ENCODE data around the gene DGAT2. TPM values are rescaled to one million over a fixed set of nuclear protein-coding genes. Genes with fewer than 3 reads are reported as not detected.

The DGAT2 gene
- total RNA-seq, result 1 to 10 TPM; 2.3 to 3.4 TPM

GRCh38 chr11:75768112-75768908 is at the start of gene DGAT2:
Gene DGAT2, plus strand, starts transcription at chr11:75768778. Its CDS starts 214 bp downstream, at chr11:75768992.
- DNase-seq (ENCODE audit: low spot score) (no peak), ATAC-seq (ENCODE audit: insufficient number of reproducible peaks, low FRiP score, low read depth) (peak; percentile 63)
- Histone ChIP-seq H3K9me3 (no peaks in the 10 kb centered on the region), H3K4me1 (ENCODE audit: control insufficient read depth in 1 of 2, low read depth in 2 of 2) (peaks cover 6 to 22% of the 10 kb centered on the region in 2 donors), H3K36me3 (no peaks in the 10 kb centered on the region), H3K27me3 (replicated peaks; ENCODE audit: insufficient read depth) (no peaks in the 10 kb centered on the region), H3K27ac (peak within 1 kb of the TSS in 1 of 2 donors; percentile 5), H3K4me3 (peak within 1 kb of the TSS; percentile 73)
- TF ChIP-seq CTCF (IDR thresholded peaks at IDR 0.05), result peak; percentile 22

GRCh38 chr11:75719340-75720239 is 49.0 kb upstream of the DGAT2 start:
- no peak for DNase-seq (ENCODE audit: low spot score)
- no peaks in the 10 kb centered on the region for H3K36me3 ChIP-seq
- no peak for TF ChIP-seq CTCF (IDR thresholded peaks at IDR 0.05)
- no peak overlapping the region for H3K27ac ChIP-seq
- no peaks in the 10 kb centered on the region for H3K27me3 ChIP-seq (replicated peaks; ENCODE audit: insufficient read depth)
- H3K4me3 ChIP-seq, result no peak overlapping the region
- peaks cover 4 to 31% of the 10 kb centered on the region in 2 donors for H3K4me1 ChIP-seq (ENCODE audit: control insufficient read depth in 1 of 2, low read depth in 2 of 2)
- no peak for ATAC-seq (ENCODE audit: insufficient number of reproducible peaks, low FRiP score, low read depth)
- H3K9me3 ChIP-seq, result no peaks in the 10 kb centered on the region

GRCh38 chr11:75720639-75721038 is 47.9 kb upstream of the DGAT2 start:
- DNase-seq (ENCODE audit: low spot score), result no peak
- H3K36me3 ChIP-seq, result no peaks in the 10 kb centered on the region
- no peaks in the 10 kb centered on the region for H3K27me3 ChIP-seq (replicated peaks; ENCODE audit: insufficient read depth)
- TF ChIP-seq CTCF (IDR thresholded peaks at IDR 0.05), result no peak
- H3K4me1 ChIP-seq (ENCODE audit: control insufficient read depth in 1 of 2, low read depth in 2 of 2), result peaks cover 4 to 31% of the 10 kb centered on the region in 2 donors
- no peak for ATAC-seq (ENCODE audit: insufficient number of reproducible peaks, low FRiP score, low read depth)
- no peak overlapping the region for H3K4me3 ChIP-seq
- H3K9me3 ChIP-seq, result no peaks in the 10 kb centered on the region
- no peak overlapping the region for H3K27ac ChIP-seq

- DNase-seq (ENCODE audit: low spot score) (no peak), ATAC-seq (ENCODE audit: insufficient number of reproducible peaks, low FRiP score, low read depth) (no peak)
- H3K36me3 ChIP-seq, result no peaks in the 10 kb centered on the region
- TF ChIP-seq CTCF (IDR thresholded peaks at IDR 0.05), result no peak
- H3K9me3 ChIP-seq, result no peaks in the 10 kb centered on the region
- H3K27ac ChIP-seq, result no peak overlapping the region
- peaks cover 4 to 31% of the 10 kb centered on the region in 2 donors for H3K4me1 ChIP-seq (ENCODE audit: control insufficient read depth in 1 of 2, low read depth in 2 of 2)
- no peak overlapping the region for H3K4me3 ChIP-seq
- no peaks in the 10 kb centered on the region for H3K27me3 ChIP-seq (replicated peaks; ENCODE audit: insufficient read depth)
Observed at GRCh38 chr11:75721852-75722668, 46.5 kb upstream of the DGAT2 start.
